Neural cell (in vitro differentiated cells): ENCODE data around the gene TSPAN7.

Source experiments
- EP300 ChIP-seq: fragments of 450-650 bp; conservative IDR thresholded peaks from 2 replicates; pipeline ENCODE4 v1.6.1; 2014; ENCODE audit warnings: antibody characterized with exemption, mild to moderate bottlenecking, moderate library complexity; ENCODE audit not compliant: poor library complexity, severe bottlenecking
- EZH2 ChIP-seq: fragments of 200-600, 300-800 bp; shearing (Covaris generic), sonication (generic); IDR thresholded peaks from 2 replicates; pipeline ENCODE4 v1.6.1; 2014; ENCODE audit warnings: antibody characterized with exemption, low read length, borderline replicate concordance, mild to moderate bottlenecking; ENCODE audit not compliant: insufficient read depth, poor library complexity, severe bottlenecking
- POLR2AphosphoS5 ChIP-seq: IDR thresholded peaks from 2 replicates; pipeline ENCODE4 v1.6.1; 2012
- TF ChIP-seq, protein P1 (sequence below): fragments of 450-650 bp; IDR thresholded peaks from 2 replicates; pipeline ENCODE4 v1.5.1; 2014; ENCODE audit warnings: antibody characterized with exemption, mild to moderate bottlenecking, moderate library complexity; ENCODE audit not compliant: poor library complexity, severe bottlenecking

DNA sequence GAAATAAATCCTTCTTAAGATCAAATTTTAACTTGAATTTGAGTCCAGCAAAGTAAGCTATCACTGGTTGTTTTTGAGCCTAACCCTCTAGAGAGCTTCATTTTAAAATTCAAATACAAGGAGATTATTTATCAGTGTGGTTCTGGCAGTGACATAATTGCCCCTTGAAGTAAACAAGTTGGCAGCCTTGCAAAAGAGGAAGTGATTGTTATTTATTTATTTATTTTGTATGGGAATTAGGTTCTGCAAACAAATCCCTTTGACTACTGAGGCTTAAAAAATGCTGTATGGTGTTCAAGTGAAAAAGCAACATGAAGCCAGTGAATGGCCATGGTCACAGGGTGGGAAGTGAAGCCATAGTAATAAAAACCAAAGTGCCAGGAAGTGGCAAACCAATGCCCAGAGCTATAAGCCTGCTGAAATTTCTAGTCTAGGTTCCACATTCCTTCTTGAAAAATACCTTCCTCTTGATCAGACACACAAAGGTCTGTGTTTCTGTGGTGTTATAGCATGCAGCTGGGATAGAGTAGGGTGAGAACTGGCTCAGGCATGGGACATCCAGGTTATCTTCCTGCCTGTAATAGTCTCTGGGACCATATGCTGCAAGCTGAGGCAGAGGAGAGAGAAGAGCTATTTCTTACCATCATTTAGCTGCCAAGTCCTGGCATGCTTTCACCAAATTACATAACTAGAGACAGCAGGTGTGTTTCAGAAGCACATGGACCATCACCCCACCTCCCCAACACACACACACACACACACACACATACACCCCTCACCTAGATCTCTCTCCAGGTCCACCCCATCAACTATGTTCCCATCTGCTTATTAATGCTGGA is 47.1 kb upstream of the TSPAN7 start:
- no peak for TF ChIP-seq EZH2
- TF ChIP-seq, protein P1, sequence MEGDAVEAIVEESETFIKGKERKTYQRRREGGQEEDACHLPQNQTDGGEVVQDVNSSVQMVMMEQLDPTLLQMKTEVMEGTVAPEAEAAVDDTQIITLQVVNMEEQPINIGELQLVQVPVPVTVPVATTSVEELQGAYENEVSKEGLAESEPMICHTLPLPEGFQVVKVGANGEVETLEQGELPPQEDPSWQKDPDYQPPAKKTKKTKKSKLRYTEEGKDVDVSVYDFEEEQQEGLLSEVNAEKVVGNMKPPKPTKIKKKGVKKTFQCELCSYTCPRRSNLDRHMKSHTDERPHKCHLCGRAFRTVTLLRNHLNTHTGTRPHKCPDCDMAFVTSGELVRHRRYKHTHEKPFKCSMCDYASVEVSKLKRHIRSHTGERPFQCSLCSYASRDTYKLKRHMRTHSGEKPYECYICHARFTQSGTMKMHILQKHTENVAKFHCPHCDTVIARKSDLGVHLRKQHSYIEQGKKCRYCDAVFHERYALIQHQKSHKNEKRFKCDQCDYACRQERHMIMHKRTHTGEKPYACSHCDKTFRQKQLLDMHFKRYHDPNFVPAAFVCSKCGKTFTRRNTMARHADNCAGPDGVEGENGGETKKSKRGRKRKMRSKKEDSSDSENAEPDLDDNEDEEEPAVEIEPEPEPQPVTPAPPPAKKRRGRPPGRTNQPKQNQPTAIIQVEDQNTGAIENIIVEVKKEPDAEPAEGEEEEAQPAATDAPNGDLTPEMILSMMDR, result no peak
- no peak for TF ChIP-seq EP300
- no peak for TF ChIP-seq POLR2AphosphoS5
